Keratinocyte (primary cell): Measurements from ENCODE around the gene UBE2O. TPM values are rescaled to one million over a fixed set of nuclear protein-coding genes. Genes with fewer than 3 reads are reported as not detected.

ENCODE experiments used
- DNase-seq: peaks from one replicate; pipeline ENCODE4 v3.0.0-alpha.2; 2011; ENCODE audit warnings: low read depth, missing footprints, low spot score
- FAIRE-seq: peaks from 2 replicates; lab custom pipeline; 2011; peaks lifted over from hg19 to GRCh38; lab: Jason Lieb, UNC
- H2AFZ ChIP-seq: 2 replicates; pipeline ENCODE4 v1.6.0; 2012; ENCODE audit warnings: low read length, control low read depth, inconsistent platforms; ENCODE audit not compliant: control insufficient read depth
- H3K27ac ChIP-seq: 2 replicates; pipeline ENCODE4 v1.5.1; 2011; ENCODE audit warnings: low read length; ENCODE audit not compliant: control insufficient read depth, insufficient read depth
- H3K27me3 ChIP-seq: 3 replicates; pipeline ENCODE4 v1.6.0; 2011; ENCODE audit warnings: low read length; ENCODE audit not compliant: control insufficient read depth, insufficient read depth; ENCODE audit errors: extremely low read depth
- H3K36me3 ChIP-seq, 2 experiments: 2 replicates in 1 of 2; 3 replicates in 1 of 2; pipeline ENCODE4 v1.5.1; 2011; ENCODE audit warnings: low read length in 2 of 2, mild to moderate bottlenecking in 1 of 2; ENCODE audit not compliant: control insufficient read depth in 2 of 2, insufficient read depth in 2 of 2; ENCODE audit errors: extremely low read depth in 1 of 2
- H3K4me1 ChIP-seq: 3 replicates; pipeline ENCODE4 v1.5.1; 2011; ENCODE audit warnings: low read length; ENCODE audit not compliant: control insufficient read depth, insufficient read depth; ENCODE audit errors: extremely low read depth
- H3K4me2 ChIP-seq: 3 replicates; pipeline ENCODE4 v1.6.0; 2011; ENCODE audit warnings: low read depth, low read length; ENCODE audit not compliant: control insufficient read depth, insufficient read depth; ENCODE audit errors: extremely low read depth
- H3K4me3 ChIP-seq, 3 experiments: fragments of 200-600 bp in 1 of 3; sonication (generic) in 1 of 3; 2 replicates in 2 of 3; 3 replicates in 1 of 3; pipeline ENCODE4 v1.5.1; 2011 to 2016; ENCODE audit warnings: low read length in 3 of 3, mild to moderate bottlenecking in 3 of 3, control low read depth in 2 of 3, inconsistent platforms in 1 of 3, low read depth in 1 of 3, mixed read lengths in 1 of 3, mixed run types in 1 of 3, moderate library complexity in 1 of 3; ENCODE audit not compliant: control insufficient read depth in 2 of 3, insufficient read depth in 2 of 3; ENCODE audit errors: extremely low read depth in 1 of 3
- H3K79me2 ChIP-seq: 2 replicates; pipeline ENCODE4 v1.6.0; 2012; ENCODE audit warnings: low read length; ENCODE audit not compliant: control insufficient read depth, insufficient read depth
- H3K9ac ChIP-seq: 3 replicates; pipeline ENCODE4 v1.6.0; 2011; ENCODE audit warnings: low read length; ENCODE audit not compliant: control insufficient read depth, insufficient read depth; ENCODE audit errors: extremely low read depth
- H3K9me1 ChIP-seq: 3 replicates; pipeline ENCODE4 v1.6.0; 2011; ENCODE audit warnings: low read length; ENCODE audit not compliant: control insufficient read depth, insufficient read depth; ENCODE audit errors: extremely low read depth
- H3K9me3 ChIP-seq: 2 replicates; pipeline ENCODE4 v1.5.1; 2012; ENCODE audit warnings: low read depth, low read length; ENCODE audit not compliant: control insufficient read depth
- H4K20me1 ChIP-seq: 3 replicates; pipeline ENCODE4 v1.6.0; 2011; ENCODE audit warnings: low read length; ENCODE audit not compliant: control insufficient read depth, insufficient read depth; ENCODE audit errors: extremely low read depth
- EZH2 ChIP-seq: IDR thresholded peaks from one replicate; pipeline ENCODE4 v1.6.1; 2012; ENCODE audit warnings: inconsistent platforms, mild to moderate bottlenecking, low read length, moderate library complexity
- dilution Hi-C: fragments of 300-500 bp; cut with MboI; formaldehyde crosslinking; loops from one replicate; pipeline ENCODE4 v1.7.0; 2020; ENCODE audit warnings: low sequenced_read_pairs; ENCODE audit not compliant: extremely low pct_ligation_motif_present
- polyA plus RNA-seq, 5 experiments: library from polyadenylated mRNA; depleted of rRNA in 3 of 5; stranded (reverse) in 3 of 5; stranded (forward) in 1 of 5; unstranded in 1 of 5; fragments of >200 nt; gene quantifications; 1 replicate in 1 of 5; 2 replicates in 3 of 5; 3 replicates in 1 of 5; pipeline versions ENCODE4 v1.2.1 to v1.2.3, GENCODE V29; 2011 to 2012; ENCODE audit warnings: missing spikeins in 2 of 5, low read depth in 1 of 5, low replicate concordance in 1 of 5
- TF ChIP-seq, protein P1 (sequence below), 3 experiments: IDR thresholded peaks in 1 of 3; conservative IDR thresholded peaks in 1 of 3; optimal IDR thresholded peaks in 1 of 3; 2 replicates in 2 of 3; 3 replicates in 1 of 3; pipeline versions ENCODE3 to v1.5.1; 2011; ENCODE audit warnings: low read length in 3 of 3, mild to moderate bottlenecking in 3 of 3, moderate library complexity in 2 of 3, control low read depth in 1 of 3, inconsistent platforms in 1 of 3; ENCODE audit not compliant: insufficient read depth in 2 of 3; ENCODE audit errors: extremely low read depth in 1 of 3

Gene UBE2O
- polyA plus RNA-seq, 1 donor (not counting 4 experiments of a cell fraction or from before 2014, with no cell fraction given): 10.9 TPM

GRCh38 chr17:76458580-76459490, 5.9 kb upstream of the UBE2O start:
- DNase-seq (no peak), FAIRE-seq (no peak)
- Histone ChIP-seq H3K9me1 (no peaks in the 10 kb centered on the region), H3K27ac (no peak overlapping the region), H3K4me1 (no peaks in the 10 kb centered on the region), H3K9ac (no peak overlapping the region), H3K36me3 (no peaks in the 10 kb centered on the region), H3K27me3 (peaks cover 9% of the 10 kb centered on the region), H4K20me1 (no peaks in the 10 kb centered on the region), H3K4me3 (no peak overlapping the region), H3K4me2 (no peak overlapping the region), H2AFZ (no peak overlapping the region), H3K79me2 (no peaks in the 10 kb centered on the region), H3K9me3 (no peaks in the 10 kb centered on the region)
- TF ChIP-seq EZH2: no peak
- TF ChIP-seq, protein P1, sequence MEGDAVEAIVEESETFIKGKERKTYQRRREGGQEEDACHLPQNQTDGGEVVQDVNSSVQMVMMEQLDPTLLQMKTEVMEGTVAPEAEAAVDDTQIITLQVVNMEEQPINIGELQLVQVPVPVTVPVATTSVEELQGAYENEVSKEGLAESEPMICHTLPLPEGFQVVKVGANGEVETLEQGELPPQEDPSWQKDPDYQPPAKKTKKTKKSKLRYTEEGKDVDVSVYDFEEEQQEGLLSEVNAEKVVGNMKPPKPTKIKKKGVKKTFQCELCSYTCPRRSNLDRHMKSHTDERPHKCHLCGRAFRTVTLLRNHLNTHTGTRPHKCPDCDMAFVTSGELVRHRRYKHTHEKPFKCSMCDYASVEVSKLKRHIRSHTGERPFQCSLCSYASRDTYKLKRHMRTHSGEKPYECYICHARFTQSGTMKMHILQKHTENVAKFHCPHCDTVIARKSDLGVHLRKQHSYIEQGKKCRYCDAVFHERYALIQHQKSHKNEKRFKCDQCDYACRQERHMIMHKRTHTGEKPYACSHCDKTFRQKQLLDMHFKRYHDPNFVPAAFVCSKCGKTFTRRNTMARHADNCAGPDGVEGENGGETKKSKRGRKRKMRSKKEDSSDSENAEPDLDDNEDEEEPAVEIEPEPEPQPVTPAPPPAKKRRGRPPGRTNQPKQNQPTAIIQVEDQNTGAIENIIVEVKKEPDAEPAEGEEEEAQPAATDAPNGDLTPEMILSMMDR (optimal IDR thresholded peaks at IDR 0.05 in 1 of 3, IDR thresholded peaks at IDR 0.05 in 1 of 3, conservative IDR thresholded peaks at IDR 0.05 in 1 of 3; ENCODE audit: extremely low read depth in 1 of 3, insufficient read depth in 2 of 3, low read length in 3 of 3): peak; percentile 47 to 75 (median 67)
- dilution Hi-C loops: no loop called here

DNA sequence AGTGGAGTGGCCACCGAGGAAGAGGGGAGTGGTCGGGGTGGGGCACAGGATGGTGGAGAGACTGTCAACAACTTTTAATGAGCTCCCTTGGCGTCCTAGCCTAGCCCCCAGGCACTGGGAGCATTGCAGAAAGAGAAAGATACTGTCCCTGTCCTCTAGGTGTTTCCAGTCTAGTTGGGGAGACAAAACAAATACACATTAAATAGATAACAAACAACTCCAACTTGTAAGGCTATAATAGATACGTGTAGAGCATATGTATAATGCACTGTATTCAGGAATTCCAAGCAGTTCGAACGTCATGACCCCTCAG, 435 bp upstream of the UBE2O start:
- no peak overlapping the region for H2AFZ ChIP-seq
- H3K4me1 ChIP-seq: peaks cover 17% of the 10 kb centered on the region
- dilution Hi-C loops: no loop called here
- no peak for DNase-seq
- no peaks in the 10 kb centered on the region for H3K9me3 ChIP-seq
- H3K4me3 ChIP-seq: no peak overlapping the region
- TF ChIP-seq, protein P1 (optimal IDR thresholded peaks at IDR 0.05 in 1 of 3, IDR thresholded peaks at IDR 0.05 in 1 of 3, conservative IDR thresholded peaks at IDR 0.05 in 1 of 3; ENCODE audit: extremely low read depth in 1 of 3, insufficient read depth in 2 of 3, low read length in 3 of 3): no peak
- TF ChIP-seq EZH2: no peak
- peaks cover 4% of the 10 kb centered on the region for H4K20me1 ChIP-seq
- H3K9ac ChIP-seq: no peak overlapping the region
- no peak overlapping the region for H3K4me2 ChIP-seq
- no peaks in the 10 kb centered on the region for H3K27me3 ChIP-seq
- no peaks in the 10 kb centered on the region for H3K36me3 ChIP-seq
- no peak overlapping the region for H3K27ac ChIP-seq
- H3K9me1 ChIP-seq: no peaks in the 10 kb centered on the region
- FAIRE-seq: no peak
- peaks cover 43% of the 10 kb centered on the region for H3K79me2 ChIP-seq
